Loucy (cell line): ENCODE measurements around the gene LPGAT1.
A peak's percentile ranks its signal among the peaks of the same experiment; 100 is the strongest.

Experiments used
- H2AFZ ChIP-seq: fragments of 200-600 bp; sonication (generic); 2 replicates; pipeline ENCODE4 v1.6.0; 2016; ENCODE audit warnings: antibody characterized with exemption, mild to moderate bottlenecking, low read length, moderate library complexity
- H3F3A ChIP-seq: fragments of 200-600 bp; 2 replicates; pipeline ENCODE4 v1.6.0; 2016; ENCODE audit warnings: antibody characterized with exemption, low read depth, mild to moderate bottlenecking
- H3K27me3 ChIP-seq: fragments of 200-600 bp; sonication (generic); 2 replicates; pipeline ENCODE4 v1.6.1; 2014; ENCODE audit warnings: low read length, mild to moderate bottlenecking; ENCODE audit not compliant: insufficient read depth, poor library complexity, severe bottlenecking
- H3K36me3 ChIP-seq: fragments of 200-600 bp; sonication (generic); 2 replicates; pipeline ENCODE4 v1.6.1; 2016; ENCODE audit warnings: low read length; ENCODE audit not compliant: insufficient read depth
- H3K4me1 ChIP-seq: fragments of 200-600 bp; sonication (generic); 2 replicates; pipeline ENCODE4 v1.5.1; 2014; ENCODE audit warnings: low read length, mild to moderate bottlenecking; ENCODE audit not compliant: insufficient read depth, poor library complexity, severe bottlenecking
- H3K4me2 ChIP-seq: fragments of 200-600 bp; sonication (generic); 2 replicates; pipeline ENCODE4 v1.6.0; 2014; ENCODE audit warnings: antibody characterized with exemption, low read length, low read depth, mild to moderate bottlenecking; ENCODE audit not compliant: poor library complexity, severe bottlenecking
- H3K4me3 ChIP-seq: fragments of 200-600 bp; sonication (generic); 2 replicates; pipeline ENCODE4 v1.5.1; 2014; ENCODE audit warnings: low read length, mild to moderate bottlenecking, mixed read lengths; ENCODE audit not compliant: poor library complexity, severe bottlenecking
- H3K79me2 ChIP-seq: fragments of 200-600 bp; sonication (generic); 2 replicates; pipeline ENCODE4 v1.6.1; 2014; ENCODE audit warnings: low read length; ENCODE audit not compliant: insufficient read depth
- H3K9ac ChIP-seq: fragments of 200-600 bp; sonication (generic); 2 replicates; pipeline ENCODE4 v1.6.0; 2014; ENCODE audit warnings: mild to moderate bottlenecking, low read depth, low read length, moderate library complexity; ENCODE audit not compliant: poor library complexity, severe bottlenecking
- H3K9me2 ChIP-seq: fragments of 200-600 bp; sonication (generic); replicated peaks from 2 replicates; pipeline ENCODE4 v1.6.1; 2016; ENCODE audit warnings: low read depth, low read length, mixed read lengths
- H3K9me3 ChIP-seq: fragments of 200-600 bp; sonication (generic); 2 replicates; pipeline ENCODE4 v1.6.1; 2014; ENCODE audit warnings: mild to moderate bottlenecking, antibody characterized with exemption, low read length, low read depth; ENCODE audit not compliant: insufficient read depth
- H4K20me1 ChIP-seq: fragments of 200-600 bp; sonication (generic); 2 replicates; pipeline ENCODE4 v1.6.0; 2014; ENCODE audit warnings: antibody characterized with exemption, low read length, mild to moderate bottlenecking; ENCODE audit not compliant: insufficient read depth, poor library complexity, severe bottlenecking
- EZH2phosphoT487 ChIP-seq: fragments of 200-600 bp; IDR thresholded peaks from 2 replicates; pipeline ENCODE4 v1.6.1; 2018; ENCODE audit warnings: antibody characterized with exemption, mild to moderate bottlenecking, moderate library complexity, borderline replicate concordance
- TF ChIP-seq, protein P1 (sequence below): fragments of 200-600 bp; sonication (generic); conservative IDR thresholded peaks from 2 replicates; pipeline ENCODE4 v1.5.1; 2014; ENCODE audit warnings: mild to moderate bottlenecking, antibody characterized with exemption, low read length

LPGAT1 gene

DNA sequence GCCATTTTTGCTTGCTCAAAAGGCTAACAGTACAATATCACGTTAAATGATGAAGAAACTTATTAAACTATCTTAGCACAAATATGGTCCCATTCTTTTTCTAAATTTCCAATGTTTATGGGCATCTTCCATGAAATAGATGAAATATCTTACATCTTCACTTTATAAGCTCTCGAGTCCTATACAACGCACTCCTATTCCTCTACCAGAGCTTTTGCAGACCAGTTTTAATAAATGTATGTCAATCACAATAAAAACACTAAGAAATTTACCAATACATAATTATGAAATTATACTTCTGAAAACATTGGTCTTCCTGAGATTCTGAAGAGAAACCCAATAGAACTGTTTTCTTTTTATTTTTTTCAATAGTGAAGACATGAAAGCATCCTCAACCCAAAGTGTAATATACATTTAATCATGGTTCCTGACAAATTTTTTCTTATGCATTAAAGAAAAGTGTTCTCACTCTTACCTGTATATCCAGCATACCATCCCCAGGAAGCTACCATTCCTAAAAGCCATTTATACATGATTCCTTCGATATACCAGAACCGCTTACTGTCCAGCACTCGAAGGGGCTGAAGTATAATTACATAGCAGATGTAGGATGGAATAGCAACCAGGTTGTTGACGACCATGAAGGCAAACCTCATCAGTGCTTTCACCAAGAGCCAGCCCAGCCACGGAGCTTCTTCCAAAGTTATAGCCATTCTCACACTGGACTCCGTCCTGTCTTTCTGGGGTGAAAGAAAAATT lies 1.8 kb downstream of the LPGAT1 start:
- Histone ChIP-seq H3F3A (peaks cover 7% of the 10 kb centered on the region; the same call in 1 of the 2 replicates), H3K4me2 (peak overlapping the region; percentile 97), H3K9me3 (no peaks in the 10 kb centered on the region), H3K79me2 (peaks cover 38% of the 10 kb centered on the region), H3K4me3 (peak overlapping the region; percentile 80), H3K9me2 (no peaks in the 10 kb centered on the region), H3K4me1 (peaks cover 51% of the 10 kb centered on the region), H3K27me3 (no peaks in the 10 kb centered on the region), H2AFZ (no peak overlapping the region), H3K36me3 (no peaks in the 10 kb centered on the region), H4K20me1 (peaks cover 27% of the 10 kb centered on the region), H3K9ac (peak overlapping the region; percentile 65)
- TF ChIP-seq, protein P1, sequence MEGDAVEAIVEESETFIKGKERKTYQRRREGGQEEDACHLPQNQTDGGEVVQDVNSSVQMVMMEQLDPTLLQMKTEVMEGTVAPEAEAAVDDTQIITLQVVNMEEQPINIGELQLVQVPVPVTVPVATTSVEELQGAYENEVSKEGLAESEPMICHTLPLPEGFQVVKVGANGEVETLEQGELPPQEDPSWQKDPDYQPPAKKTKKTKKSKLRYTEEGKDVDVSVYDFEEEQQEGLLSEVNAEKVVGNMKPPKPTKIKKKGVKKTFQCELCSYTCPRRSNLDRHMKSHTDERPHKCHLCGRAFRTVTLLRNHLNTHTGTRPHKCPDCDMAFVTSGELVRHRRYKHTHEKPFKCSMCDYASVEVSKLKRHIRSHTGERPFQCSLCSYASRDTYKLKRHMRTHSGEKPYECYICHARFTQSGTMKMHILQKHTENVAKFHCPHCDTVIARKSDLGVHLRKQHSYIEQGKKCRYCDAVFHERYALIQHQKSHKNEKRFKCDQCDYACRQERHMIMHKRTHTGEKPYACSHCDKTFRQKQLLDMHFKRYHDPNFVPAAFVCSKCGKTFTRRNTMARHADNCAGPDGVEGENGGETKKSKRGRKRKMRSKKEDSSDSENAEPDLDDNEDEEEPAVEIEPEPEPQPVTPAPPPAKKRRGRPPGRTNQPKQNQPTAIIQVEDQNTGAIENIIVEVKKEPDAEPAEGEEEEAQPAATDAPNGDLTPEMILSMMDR: no peak
- TF ChIP-seq EZH2phosphoT487: no peak

DNA sequence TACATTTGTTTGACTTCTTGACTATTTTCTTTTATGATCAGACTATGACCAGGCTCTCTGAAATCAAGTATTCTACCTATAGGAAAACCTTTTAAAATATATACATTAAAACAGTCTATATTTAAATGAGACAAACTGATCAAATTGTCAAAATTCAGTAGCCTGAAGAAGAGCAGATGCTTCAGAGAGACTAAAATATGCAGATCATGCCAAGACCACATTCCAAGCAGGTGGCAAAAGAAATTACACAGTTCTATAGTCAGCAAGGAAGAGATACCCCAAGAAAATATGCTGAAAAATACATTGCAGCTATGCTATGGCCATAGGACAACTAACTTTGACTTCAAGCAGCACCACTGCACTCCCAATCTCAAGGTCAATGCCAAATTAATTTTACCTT lies 3.5 kb downstream of the LPGAT1 start:
- Histone ChIP-seq H3K4me3 (peak overlapping the region; percentile 80), H3K27me3 (no peaks in the 10 kb centered on the region), H3K79me2 (peaks cover 42% of the 10 kb centered on the region), H3K9me2 (no peaks in the 10 kb centered on the region), H3K4me2 (peak overlapping the region; percentile 97), H3K4me1 (peaks cover 40% of the 10 kb centered on the region), H2AFZ (no peak overlapping the region), H3K36me3 (no peaks in the 10 kb centered on the region), H3F3A (peaks cover 2% of the 10 kb centered on the region; the same call in 1 of the 2 replicates), H4K20me1 (peaks cover 29% of the 10 kb centered on the region), H3K9me3 (no peaks in the 10 kb centered on the region), H3K9ac (no peak overlapping the region)
- TF ChIP-seq, protein P1: no peak
- TF ChIP-seq EZH2phosphoT487: no peak

DNA sequence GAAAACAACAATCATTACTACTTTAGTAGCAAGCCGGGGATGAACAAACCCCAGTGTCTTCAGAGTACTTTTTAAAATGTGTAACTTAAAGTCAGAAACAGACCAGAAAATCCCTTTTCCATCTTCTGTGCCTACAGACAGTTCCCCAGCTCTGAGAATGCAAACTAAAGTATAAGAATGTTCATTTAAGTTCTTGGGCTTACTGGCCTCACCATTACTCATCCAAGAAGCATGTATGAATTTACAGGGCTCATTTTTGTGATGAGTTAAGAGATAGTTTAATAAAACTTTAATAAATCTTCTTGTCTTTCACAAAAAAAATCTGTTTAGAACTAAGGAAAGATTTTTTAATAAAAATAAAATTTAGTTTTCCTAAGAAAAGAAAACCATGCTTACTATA lies 4.6 kb downstream of the LPGAT1 start:
- no peaks in the 10 kb centered on the region for H3K9me3 ChIP-seq
- no peak overlapping the region for H3K9ac ChIP-seq
- H3K27me3 ChIP-seq: no peaks in the 10 kb centered on the region
- H4K20me1 ChIP-seq: peaks cover 29% of the 10 kb centered on the region
- H3K4me3 ChIP-seq: no peak overlapping the region
- H3K4me1 ChIP-seq: peaks cover 38% of the 10 kb centered on the region
- peaks cover 42% of the 10 kb centered on the region for H3K79me2 ChIP-seq
- no peaks in the 10 kb centered on the region for H3K9me2 ChIP-seq
- H3K36me3 ChIP-seq: no peaks in the 10 kb centered on the region
- 0 out of 2 replicates have a peak, but pooled peaks cover 2% of the 10 kb centered on the region for H3F3A ChIP-seq
- H2AFZ ChIP-seq: no peak overlapping the region
- peak overlapping the region; percentile 28 for H3K4me2 ChIP-seq
- TF ChIP-seq, protein P1: no peak
- no peak for TF ChIP-seq EZH2phosphoT487
